HG03097 (cell line): ENCODE results near the gene LIG1.

Source experiments
- ATAC-seq: cut with Tn5 transposase; IDR thresholded peaks from one replicate; pipeline ENCODE4 v1.9.1; 2021; ENCODE audit not compliant: unreplicated experiment, low FRiP score

The LIG1 gene

GRCh38 chr19:48169939-48170803, at the start of gene LIG1, which contains the start of gene ZSWIM9:
Gene LIG1, minus strand, starts transcription at chr19:48170344. Its CDS starts 4,778 bp downstream, at chr19:48165566.
Gene ZSWIM9, plus strand, starts transcription at chr19:48170680. Its CDS starts 1,123 bp downstream, at chr19:48171803.
- ATAC-seq: peak; percentile 77

GRCh38 chr19:48218997-48219396, 48.9 kb upstream of the LIG1 start:
- no peak for ATAC-seq

GRCh38 chr19:48216933-48217332, 46.8 kb upstream of the LIG1 start:
- ATAC-seq: no peak

GRCh38 chr19:48213959-48214358, 43.8 kb upstream of the LIG1 start:
- ATAC-seq: no peak

- no peak for ATAC-seq
These were observed 39.9 kb upstream of the LIG1 start for GRCh38 chr19:48210005-48210404.

- no peak for ATAC-seq
These were observed 36.4 kb upstream of the LIG1 start for GRCh38 chr19:48206397-48207093.

- ATAC-seq: peak; percentile 91
These were observed 33.9 kb upstream of the LIG1 start for GRCh38 chr19:48203794-48204628.

GRCh38 chr19:48203222-48203793, 33.2 kb upstream of the LIG1 start:
- ATAC-seq: no peak

GRCh38 chr19:48196933-48197665, 27.0 kb upstream of the LIG1 start:
- ATAC-seq: no peak

- ATAC-seq: no peak
These were observed 26.2 kb upstream of the LIG1 start for GRCh38 chr19:48196321-48196763.

- no peak for ATAC-seq
These were observed 25.0 kb upstream of the LIG1 start for GRCh38 chr19:48194844-48195830.

- no peak for ATAC-seq
These were observed 24.1 kb upstream of the LIG1 start for GRCh38 chr19:48194041-48194843.

- no peak for ATAC-seq
These were observed 22.6 kb upstream of the LIG1 start for GRCh38 chr19:48192750-48193149.

- no peak for ATAC-seq
These were observed 20.7 kb upstream of the LIG1 start for GRCh38 chr19:48190885-48191284.

GRCh38 chr19:48190288-48190884, 20.2 kb upstream of the LIG1 start:
- no peak for ATAC-seq

- ATAC-seq: peak; percentile 61
These were observed 16.4 kb upstream of the LIG1 start for GRCh38 chr19:48186541-48186991.

- ATAC-seq: peak; percentile 21
These were observed 15.9 kb upstream of the LIG1 start for GRCh38 chr19:48186015-48186414.
